Thyroid gland (tissue), 4 donors: Measurements from ENCODE around the gene EPC1.

ENCODE experiments used
- CTCF ChIP-seq, 6 experiments: fragments of 200-600 bp in 3 of 6; fragments of 450-650 bp in 3 of 6; sonication (generic) in 3 of 6; IDR thresholded peaks; one replicate each; pipeline ENCODE4 v1.5.1; 2016 to 2019; ENCODE audit warnings: antibody characterized with exemption in 6 of 6, mild to moderate bottlenecking in 2 of 6, inconsistent platforms in 1 of 6, moderate library complexity in 1 of 6
- POLR2A ChIP-seq, 2 donors: fragments of 450-650 bp; IDR thresholded peaks; one replicate each; pipeline ENCODE4 v1.6.1; 2017; ENCODE audit warnings: antibody characterized with exemption in 2 of 2, mild to moderate bottlenecking in 2 of 2, moderate library complexity in 1 of 2

- TF ChIP-seq CTCF (IDR thresholded peaks at IDR 0.05) = no peak
- TF ChIP-seq POLR2A (IDR thresholded peaks at IDR 0.05) = no peak
Observed at GRCh38 chr10:32360884-32361283, 13.9 kb upstream of the EPC1 start.
